OCI-M1 (cell line): ENCODE data around the gene LILRB4.
"Not testable (repeated sequence)": the region's sequence is repeated elsewhere in the genome, so short reads cannot be mapped to it uniquely, and the experiment has no call there.

ENCODE experiments used
- DNase-seq: peaks from one replicate; lab custom pipeline; 2025; lab: John Stamatoyannopoulos, UW

LILRB4 gene

GRCh38 chr19:54694648-54695047 lies 31.9 kb downstream of the LILRB4 start:
- no peak for DNase-seq

- no peak for DNase-seq
Observed at GRCh38 chr19:54696117-54696548, 33.3 kb downstream of the LILRB4 start.

GRCh38 chr19:54696766-54697165 lies 34.0 kb downstream of the LILRB4 start:
- no peak for DNase-seq

- not testable (repeated sequence) for DNase-seq
Observed at GRCh38 chr19:54697716-54698115, 34.9 kb downstream of the LILRB4 start.

GRCh38 chr19:54704928-54705327 lies 42.1 kb downstream of the LILRB4 start:
- DNase-seq = no peak

- no peak for DNase-seq
Observed at GRCh38 chr19:54707962-54708361, 45.2 kb downstream of the LILRB4 start.

GRCh38 chr19:54708781-54709180 lies 46.0 kb downstream of the LILRB4 start:
- DNase-seq = no peak

- DNase-seq = no peak
Observed at GRCh38 chr19:54709212-54709948, 46.6 kb downstream of the LILRB4 start.

GRCh38 chr19:54709956-54710355 lies 47.2 kb downstream of the LILRB4 start:
- not testable (repeated sequence) for DNase-seq
